Uterus (tissue), 4 donors: ENCODE data around the gene FDPS. TPM values are rescaled to one million over a fixed set of nuclear protein-coding genes. Genes with fewer than 3 reads are reported as not detected.

ENCODE experiments used
- DNase-seq, 2 donors: peaks; one replicate each; pipeline ENCODE4 v3.0.0-alpha.2; 2019 to 2020
- H3K27ac ChIP-seq, 2 donors: fragments of 200-600 bp; sonication (generic); 1 replicate in 1 of 2; 2 replicates in 1 of 2; pipeline ENCODE4 v1.5.1; 2016 to 2018
- H3K27me3 ChIP-seq, 2 donors: fragments of 200-600 bp; sonication (generic); one replicate each; pipeline ENCODE4 v1.5.1; 2018 to 2019; ENCODE audit warnings: control low read depth in 1 of 2
- H3K36me3 ChIP-seq, 2 donors: fragments of 200-600 bp; sonication (generic); one replicate each; pipeline ENCODE4 v1.5.1; 2019; ENCODE audit warnings: control low read depth in 1 of 2
- H3K4me1 ChIP-seq, 2 donors: fragments of 200-600 bp; sonication (generic); one replicate each; pipeline ENCODE4 v1.5.1; 2018 to 2019; ENCODE audit warnings: control low read depth in 1 of 2
- H3K4me3 ChIP-seq, 2 donors: fragments of 200-600 bp; sonication (generic); 1 replicate in 1 of 2; 2 replicates in 1 of 2; pipeline ENCODE4 v1.5.1; 2018 to 2019; ENCODE audit warnings: mild to moderate bottlenecking in 1 of 2
- H3K9me3 ChIP-seq, 2 donors: fragments of 200-600 bp; sonication (generic); one replicate each; pipeline ENCODE4 v1.5.1; 2019; ENCODE audit warnings: control low read depth in 1 of 2
- POLR2A ChIP-seq, 2 donors: fragments of 450-650 bp; IDR thresholded peaks; one replicate each; pipeline ENCODE4 v1.6.1; 2016; ENCODE audit warnings: antibody characterized with exemption in 2 of 2, mild to moderate bottlenecking in 1 of 2, moderate library complexity in 1 of 2
- intact Hi-C: fragments of 100-400 bp; cut with DNase I; formaldehyde crosslinking; loops from one replicate; pipeline ENCODE4 v1.15.1; 2023; ENCODE audit warnings: low total_unique reads
- total RNA-seq, 4 donors: library from RNA; depleted of rRNA in 3 of 4; stranded (reverse); fragments of >200 nt in 3 of 4; gene quantifications; one replicate each; pipeline versions ENCODE4 v1.1.0 to v1.2.4, GENCODE V29; 2014 to 2023
- TF ChIP-seq, protein P1 (sequence below), 4 experiments: fragments of 200-600 bp in 2 of 4; fragments of 450-650 bp in 2 of 4; sonication (generic) in 2 of 4; IDR thresholded peaks; one replicate each; pipeline ENCODE4 v1.5.1; 2016 to 2019; ENCODE audit warnings: antibody characterized with exemption in 4 of 4, mild to moderate bottlenecking in 2 of 4, moderate library complexity in 1 of 4
- donor health status: DM: yes; HTN: yes; CAD: no.

The FDPS gene
- total RNA-seq, 4 donors from 2014 or later = 23.8 to 113 (median 99.6) TPM

DNA sequence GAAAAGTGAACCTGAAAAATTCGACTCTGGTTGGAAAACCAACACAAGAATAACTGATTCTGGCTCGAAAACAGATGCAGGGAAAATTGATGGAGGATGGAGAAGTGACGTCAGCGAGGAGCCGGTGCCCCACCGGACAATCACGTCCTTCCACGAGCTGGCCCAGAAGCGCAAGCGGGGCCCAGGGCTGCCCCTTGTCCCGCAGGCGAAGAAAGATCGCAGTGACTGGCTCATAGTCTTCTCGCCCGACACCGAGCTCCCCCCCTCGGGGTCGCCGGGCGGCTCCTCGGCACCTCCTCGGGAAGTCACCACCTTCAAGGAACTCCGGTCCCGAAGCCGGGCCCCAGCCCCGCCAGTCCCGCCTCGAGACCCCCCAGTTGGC is 13.9 kb downstream of the FDPS start:
- TF ChIP-seq, protein P1, sequence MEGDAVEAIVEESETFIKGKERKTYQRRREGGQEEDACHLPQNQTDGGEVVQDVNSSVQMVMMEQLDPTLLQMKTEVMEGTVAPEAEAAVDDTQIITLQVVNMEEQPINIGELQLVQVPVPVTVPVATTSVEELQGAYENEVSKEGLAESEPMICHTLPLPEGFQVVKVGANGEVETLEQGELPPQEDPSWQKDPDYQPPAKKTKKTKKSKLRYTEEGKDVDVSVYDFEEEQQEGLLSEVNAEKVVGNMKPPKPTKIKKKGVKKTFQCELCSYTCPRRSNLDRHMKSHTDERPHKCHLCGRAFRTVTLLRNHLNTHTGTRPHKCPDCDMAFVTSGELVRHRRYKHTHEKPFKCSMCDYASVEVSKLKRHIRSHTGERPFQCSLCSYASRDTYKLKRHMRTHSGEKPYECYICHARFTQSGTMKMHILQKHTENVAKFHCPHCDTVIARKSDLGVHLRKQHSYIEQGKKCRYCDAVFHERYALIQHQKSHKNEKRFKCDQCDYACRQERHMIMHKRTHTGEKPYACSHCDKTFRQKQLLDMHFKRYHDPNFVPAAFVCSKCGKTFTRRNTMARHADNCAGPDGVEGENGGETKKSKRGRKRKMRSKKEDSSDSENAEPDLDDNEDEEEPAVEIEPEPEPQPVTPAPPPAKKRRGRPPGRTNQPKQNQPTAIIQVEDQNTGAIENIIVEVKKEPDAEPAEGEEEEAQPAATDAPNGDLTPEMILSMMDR (IDR thresholded peaks at IDR 0.05) = no peak
- no peak for TF ChIP-seq POLR2A (IDR thresholded peaks at IDR 0.05)
- H3K4me1 ChIP-seq = peaks cover 8 to 17% of the 10 kb centered on the region in 2 donors
- peak; percentile 53 to 56 for DNase-seq

DNA sequence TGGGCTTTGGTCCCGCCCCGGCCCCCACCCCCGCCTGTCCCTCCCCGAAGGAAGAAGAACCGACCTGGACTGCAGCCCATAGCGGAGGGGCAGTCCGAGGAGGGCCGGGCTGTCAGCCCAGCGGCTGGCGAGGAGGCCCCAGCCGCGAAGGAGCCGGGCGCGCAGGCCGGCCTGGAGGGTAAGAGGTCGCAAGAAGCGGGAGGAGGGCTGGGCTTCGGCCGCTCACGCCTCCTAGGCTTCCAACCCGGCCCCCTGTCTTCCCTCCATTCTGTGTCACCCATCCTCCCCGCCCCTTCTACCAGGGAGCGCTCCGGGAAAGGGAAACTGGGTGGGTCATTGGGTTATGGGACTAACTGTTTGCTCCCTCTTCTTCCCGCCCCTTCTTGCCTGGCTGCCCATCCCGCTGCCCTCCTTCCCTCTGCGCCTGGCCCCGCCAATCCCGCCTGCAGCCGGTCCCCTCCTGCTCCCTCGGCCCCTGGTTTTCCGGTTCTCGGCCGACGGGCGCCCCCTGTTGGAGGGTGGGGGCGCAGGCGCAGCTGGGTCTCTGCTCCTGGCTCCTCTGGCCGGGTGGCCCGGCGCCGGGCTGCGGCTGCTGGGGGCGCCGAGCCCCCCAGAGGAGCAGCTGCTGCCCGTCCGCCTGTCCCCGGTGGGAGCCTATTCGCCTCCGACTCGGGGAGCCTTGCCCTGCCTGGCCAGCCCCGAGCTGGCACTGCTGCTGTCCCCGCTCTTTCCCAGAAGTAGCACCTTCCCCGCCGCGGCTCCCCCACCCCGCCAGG is 14.5 kb downstream of the FDPS start:
- peak; percentile 91 to 92 for DNase-seq
- intact Hi-C loops = loop anchor here (5.0 kb wide), 1 partner anchor 46 kb away; the partner anchor contains the start of gene HCN3
- Histone ChIP-seq H3K9me3 (no peaks in the 10 kb centered on the region), H3K27ac (peak overlapping the region; percentile 97 to 99), H3K4me1 (peaks cover 8 to 17% of the 10 kb centered on the region in 2 donors), H3K27me3 (no peaks in the 10 kb centered on the region), H3K4me3 (peak overlapping the region; percentile 72 to 86), H3K36me3 (no peaks in the 10 kb centered on the region)
- TF ChIP-seq, protein P1 (IDR thresholded peaks at IDR 0.05) = peak; percentile 93 to 98 (median 96)
- TF ChIP-seq POLR2A (IDR thresholded peaks at IDR 0.05) = peak; percentile 39 to 40

More for the DNA sequence above, 13.9 kb downstream of the FDPS start:
- Histone ChIP-seq H3K9me3 (no peaks in the 10 kb centered on the region), H3K36me3 (no peaks in the 10 kb centered on the region), H3K27ac (peak overlapping the region; percentile 97 to 99), H3K27me3 (no peaks in the 10 kb centered on the region), H3K4me3 (peak overlapping the region; percentile 72 to 86)
- intact Hi-C loops = loop anchor here (5.0 kb wide), 1 partner anchor 45 kb away; the partner anchor contains the start of gene HCN3

DNA sequence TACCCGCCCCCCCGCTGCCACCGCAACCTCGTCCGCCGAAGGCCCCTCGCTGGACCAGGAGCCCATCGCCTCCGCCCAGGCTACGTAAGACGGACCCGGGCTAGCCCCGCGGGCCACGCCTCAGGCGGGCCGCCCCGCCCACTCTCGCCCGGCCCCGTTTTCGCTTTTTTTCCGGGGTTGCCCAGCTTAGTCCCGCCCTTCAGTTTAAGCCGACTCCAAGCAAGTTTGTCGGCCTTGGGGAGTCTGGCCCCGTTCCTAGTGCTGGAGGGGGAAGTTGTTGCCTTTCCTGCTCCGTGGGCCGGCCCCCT is 15.0 kb downstream of the FDPS start:
- H3K9me3 ChIP-seq = no peaks in the 10 kb centered on the region
- peak overlapping the region; percentile 72 to 86 for H3K4me3 ChIP-seq
- peak; percentile 91 to 93 for DNase-seq
- H3K4me1 ChIP-seq = peaks cover 8 to 17% of the 10 kb centered on the region in 2 donors
- H3K36me3 ChIP-seq = no peaks in the 10 kb centered on the region
- peak overlapping the region; percentile 97 to 99 for H3K27ac ChIP-seq
- intact Hi-C loops = loop anchor here (5.0 kb wide), 1 partner anchor 46 kb away; the partner anchor contains the start of gene HCN3
- peak in 1 of 2 donors; percentile 11 for TF ChIP-seq POLR2A (IDR thresholded peaks at IDR 0.05)
- TF ChIP-seq, protein P1 (IDR thresholded peaks at IDR 0.05) = no peak
- no peaks in the 10 kb centered on the region for H3K27me3 ChIP-seq

DNA sequence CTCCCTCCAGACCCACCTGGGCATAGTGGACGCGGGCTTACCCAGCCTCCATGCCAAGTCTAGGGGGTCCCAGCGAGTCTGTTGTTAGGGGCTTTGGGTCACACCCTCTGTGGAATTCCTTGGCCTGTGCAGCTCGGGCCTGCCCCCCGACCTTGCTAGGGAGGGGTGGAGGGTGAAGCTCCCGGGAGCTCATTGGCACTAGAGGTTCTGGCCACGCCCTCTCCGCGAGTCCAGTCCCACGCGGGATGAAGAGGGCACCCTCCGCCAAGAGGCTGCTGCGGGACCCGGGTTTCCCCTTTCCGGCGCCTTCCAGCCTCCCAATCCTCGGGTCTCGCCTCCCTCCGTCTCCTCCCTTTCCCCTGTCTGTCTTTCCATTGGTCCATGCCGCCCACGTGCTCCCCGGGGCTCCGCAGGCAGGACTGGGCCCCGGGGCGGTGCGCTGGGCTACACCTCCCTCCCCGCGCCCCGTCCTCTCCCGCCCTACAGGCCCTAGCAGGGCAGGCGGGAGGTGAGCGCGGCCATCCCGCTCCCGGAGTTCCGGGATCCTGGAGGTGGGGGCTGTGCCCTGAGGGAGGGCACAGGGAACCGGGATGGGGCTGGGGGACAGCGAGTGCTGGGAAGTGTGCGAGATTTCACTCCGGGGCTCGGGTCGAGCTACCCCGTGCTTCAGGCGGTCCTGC is 15.5 kb downstream of the FDPS start:
- Histone ChIP-seq H3K27me3 (no peaks in the 10 kb centered on the region), H3K27ac (peak overlapping the region; percentile 97 to 99), H3K36me3 (no peaks in the 10 kb centered on the region), H3K4me3 (peak overlapping the region; percentile 72 to 86), H3K4me1 (peaks cover 8 to 17% of the 10 kb centered on the region in 2 donors), H3K9me3 (no peaks in the 10 kb centered on the region)
- DNase-seq = peak; percentile 94 to 96
- peak in 1 of 2 donors; percentile 80 for TF ChIP-seq POLR2A (IDR thresholded peaks at IDR 0.05)
- TF ChIP-seq, protein P1 (IDR thresholded peaks at IDR 0.05) = peak in 2 of 4 experiments; percentile 2 to 16
- intact Hi-C loops = loop anchor here (5.0 kb wide), 1 partner anchor 47 kb away; the partner anchor contains the start of gene HCN3
